Kidney (tissue), 14 donors: ENCODE data around the gene GNL1. TPM values are rescaled to one million over a fixed set of nuclear protein-coding genes. Genes with fewer than 3 reads are reported as not detected.
A peak's percentile ranks its signal among the peaks of the same experiment; 100 is the strongest.

ENCODE experiments used
- DNase-seq, 5 donors: peaks; one replicate each; pipeline ENCODE4 v3.0.0-alpha.2; 2013 to 2020
- FAIRE-seq: peaks from 2 replicates; lab custom pipeline; 2012; peaks lifted over from hg19 to GRCh38; lab: Jason Lieb, UNC
- H3K27ac ChIP-seq, 2 donors: one replicate each; pipeline ENCODE4 v1.7.0; 2013; ENCODE audit warnings: low read depth in 2 of 2, low read length in 2 of 2, inconsistent platforms in 1 of 2
- H3K27me3 ChIP-seq: one replicate; pipeline ENCODE4 v1.7.1; 2013; ENCODE audit warnings: low read length, inconsistent platforms; ENCODE audit not compliant: control insufficient read depth, insufficient read depth
- H3K36me3 ChIP-seq, 3 donors: one replicate each; pipeline versions ENCODE4 v1.7.0 to v1.7.1; 2013; ENCODE audit warnings: low read length in 3 of 3, control low read depth in 1 of 3, inconsistent platforms in 1 of 3; ENCODE audit not compliant: insufficient read depth in 3 of 3, control insufficient read depth in 2 of 3
- H3K4me1 ChIP-seq, 3 donors: one replicate each; pipeline versions ENCODE4 v1.7.0 to v1.7.1; 2013; ENCODE audit warnings: low read length in 3 of 3, inconsistent platforms in 1 of 3, low read depth in 1 of 3; ENCODE audit not compliant: control insufficient read depth in 2 of 3, insufficient read depth in 2 of 3
- H3K4me3 ChIP-seq, 3 donors: one replicate each; pipeline versions ENCODE4 v1.7.0 to v1.8.1; 2013; ENCODE audit warnings: low read length in 3 of 3, control low read depth in 1 of 3, inconsistent platforms in 1 of 3
- H3K9ac ChIP-seq, 3 donors: one replicate each; pipeline versions ENCODE4 v1.7.0 to v1.7.1; 2013; ENCODE audit warnings: low read length in 3 of 3, control low read depth in 1 of 3, inconsistent platforms in 1 of 3
- H3K9me3 ChIP-seq, 3 donors: one replicate each; pipeline versions ENCODE4 v1.7.0 to v1.7.1; 2013; ENCODE audit warnings: low read length in 3 of 3, control low read depth in 1 of 3, inconsistent platforms in 1 of 3; ENCODE audit not compliant: control insufficient read depth in 2 of 3, insufficient read depth in 1 of 3
- CTCF ChIP-seq: IDR thresholded peaks from 3 replicates; pipeline ENCODE4 v1.5.1; 2012; ENCODE audit warnings: mild to moderate bottlenecking, moderate library complexity, borderline replicate concordance; ENCODE audit not compliant: insufficient read depth; ENCODE audit errors: extremely low read depth
- intact Hi-C: fragments of 100-400 bp; cut with DNase I; formaldehyde crosslinking; loops from one replicate; pipeline ENCODE4 v1.11.1; 2022
- polyA plus RNA-seq: library from polyadenylated mRNA; stranded (reverse); fragments of 350-450 nt; fragmentation: Illumina TruSeq; extraction: RNeasy Lipid Tissue Mini Kit (QIAGEN cat#74804); gene quantifications from one replicate; pipeline ENCODE4 v1.2.3, GENCODE V29; 2014; ENCODE audit warnings: low read depth, low replicate concordance; ENCODE audit not compliant: insufficient read depth
- total RNA-seq: library from RNA; stranded (reverse); fragmentation: NEBNext Ultra II Directional; extraction: Animal tissue kit (Norgen Biotek cat#: 25700); gene quantifications from one replicate; pipeline ENCODE4 v1.2.1, GENCODE V29; 2021
- donor health status: control.
- donor health status: control.
- donor health status: control.
- donor health status: control.
- donor health status: control.
- donor health status: DM: yes; HTN: yes; CAD: no.
- donor health status: Normal renal cell carcinoma (clear cell type).

The GNL1 gene
- total and polyA plus RNA-seq, 2 donors from 2014 or later = 64.9 to 70.4 TPM

GRCh38 chr6:30554404-30554803, 1.9 kb downstream of the GNL1 start:
- H3K4me1 ChIP-seq = peaks cover 0 to 9% (median 7%) of the 10 kb centered on the region in 3 donors
- TF ChIP-seq CTCF = no peak
- FAIRE-seq (no peak), DNase-seq (no peak)
- no peak overlapping the region for H3K27ac ChIP-seq
- no peak overlapping the region for H3K9ac ChIP-seq
- H3K4me3 ChIP-seq = peak overlapping the region in 1 of 3 donors; percentile 86
- intact Hi-C loops = no loop called here
- no peaks in the 10 kb centered on the region for H3K27me3 ChIP-seq
- no peaks in the 10 kb centered on the region for H3K9me3 ChIP-seq
- H3K36me3 ChIP-seq = peaks cover 10 to 34% (median 21%) of the 10 kb centered on the region in 3 donors

DNA sequence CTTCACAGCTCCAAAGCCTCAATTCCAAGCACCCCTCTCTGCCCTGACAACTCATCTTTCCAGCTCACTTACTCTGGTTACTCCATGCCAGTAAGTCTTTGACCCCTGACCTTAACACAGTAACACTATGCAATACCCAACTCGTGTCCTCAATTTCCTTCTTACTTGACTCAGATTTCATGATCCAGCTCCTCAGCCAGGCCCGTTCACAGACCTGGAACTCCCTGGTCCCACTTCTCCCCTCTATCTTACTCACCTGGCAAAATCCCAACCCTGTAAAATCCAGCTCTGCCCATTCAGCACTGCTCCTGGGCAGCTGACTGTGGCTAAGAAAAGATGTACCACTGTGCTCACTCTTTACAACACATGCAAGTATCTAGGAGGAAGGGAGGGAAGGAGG, 7.9 kb downstream of the GNL1 start:
- FAIRE-seq (no peak), DNase-seq (no peak)
- Histone ChIP-seq H3K4me1 (no peaks in the 10 kb centered on the region), H3K27ac (no peak overlapping the region), H3K9me3 (no peaks in the 10 kb centered on the region), H3K27me3 (no peaks in the 10 kb centered on the region), H3K36me3 (peaks cover 5 to 45% (median 22%) of the 10 kb centered on the region in 3 donors), H3K9ac (no peak overlapping the region), H3K4me3 (no peak overlapping the region)
- TF ChIP-seq CTCF = no peak
- intact Hi-C loops = no loop called here

GRCh38 chr6:30547454-30547853, 8.8 kb downstream of the GNL1 start:
- peaks cover 2 to 37% (median 17%) of the 10 kb centered on the region in 3 donors for H3K36me3 ChIP-seq
- H3K4me3 ChIP-seq = no peak overlapping the region
- H3K27me3 ChIP-seq = no peaks in the 10 kb centered on the region
- FAIRE-seq (no peak), DNase-seq (no peak)
- peaks cover 0 to 2% (median 0%) of the 10 kb centered on the region in 3 donors for H3K4me1 ChIP-seq
- no peak overlapping the region for H3K27ac ChIP-seq
- no peaks in the 10 kb centered on the region for H3K9me3 ChIP-seq
- intact Hi-C loops = no loop called here
- no peak overlapping the region for H3K9ac ChIP-seq
- TF ChIP-seq CTCF = no peak

GRCh38 chr6:30544666-30545272, 11.5 kb downstream of the GNL1 start:
- Histone ChIP-seq H3K4me1 (peaks cover 0 to 4% (median 0%) of the 10 kb centered on the region in 3 donors), H3K9me3 (no peaks in the 10 kb centered on the region), H3K9ac (no peak overlapping the region), H3K4me3 (no peak overlapping the region), H3K27ac (no peak overlapping the region), H3K27me3 (peaks cover 2% of the 10 kb centered on the region), H3K36me3 (peaks cover 2 to 20% (median 8%) of the 10 kb centered on the region in 3 donors)
- intact Hi-C loops = no loop called here
- DNase-seq = peak in 2 of 5 donors; percentile 45 to 77
- FAIRE-seq = no peak
- peak; percentile 75 for TF ChIP-seq CTCF
